OCI-M2 (cell line): ENCODE data around the gene GGACT.
A peak's percentile ranks its signal among the peaks of the same experiment; 100 is the strongest.
"Not testable (repeated sequence)": the region's sequence is repeated elsewhere in the genome, so short reads cannot be mapped to it uniquely, and the experiment has no call there.

Source experiments
- DNase-seq: peaks from one replicate; lab custom pipeline; 2025; ENCODE audit not compliant: unreplicated experiment; lab: John Stamatoyannopoulos, UW

GGACT gene

GRCh38 chr13:100601716-100602115, 13.1 kb upstream of the GGACT start:
- no peak for DNase-seq

GRCh38 chr13:100600915-100601314, 12.3 kb upstream of the GGACT start:
- no peak for DNase-seq

- no peak for DNase-seq
Measured at GRCh38 chr13:100600461-100600860, 11.9 kb upstream of the GGACT start.

- DNase-seq: no peak
Measured at GRCh38 chr13:100597253-100597652, 8.7 kb upstream of the GGACT start.

GRCh38 chr13:100596516-100596915, 7.9 kb upstream of the GGACT start:
- no peak for DNase-seq

GRCh38 chr13:100594731-100595130, 6.1 kb upstream of the GGACT start:
- no peak for DNase-seq

GRCh38 chr13:100594255-100594654, 5.7 kb upstream of the GGACT start:
- no peak for DNase-seq

GRCh38 chr13:100589178-100589725, 663 bp upstream of the GGACT start:
- DNase-seq: no peak

GRCh38 chr13:100584896-100585295, 3.7 kb downstream of the GGACT start:
- DNase-seq: no peak

GRCh38 chr13:100581504-100581903, 7.1 kb downstream of the GGACT start:
- no peak for DNase-seq

GRCh38 chr13:100581030-100581429, 7.6 kb downstream of the GGACT start:
- DNase-seq: no peak

- no peak for DNase-seq
Measured at GRCh38 chr13:100580045-100580444, 8.5 kb downstream of the GGACT start.

GRCh38 chr13:100577239-100577638, 11.3 kb downstream of the GGACT start:
- not testable (repeated sequence) for DNase-seq

- DNase-seq: peak; percentile 22
Measured at GRCh38 chr13:100573121-100573520, 15.5 kb downstream of the GGACT start.

GRCh38 chr13:100566543-100566942, 22.0 kb downstream of the GGACT start:
- DNase-seq: no peak

- DNase-seq: no peak
Measured at GRCh38 chr13:100565286-100565685, 23.3 kb downstream of the GGACT start.

GRCh38 chr13:100564444-100565223, 24.0 kb downstream of the GGACT start:
- no peak for DNase-seq

- no peak for DNase-seq
Measured at GRCh38 chr13:100563779-100564178, 24.8 kb downstream of the GGACT start.

- DNase-seq: no peak
Measured at GRCh38 chr13:100561599-100562204, 26.9 kb downstream of the GGACT start.

GRCh38 chr13:100561158-100561499, 27.5 kb downstream of the GGACT start:
- DNase-seq: no peak

- no peak for DNase-seq
Measured at GRCh38 chr13:100560498-100561157, 28.0 kb downstream of the GGACT start.

GRCh38 chr13:100559886-100560285, 28.7 kb downstream of the GGACT start:
- no peak for DNase-seq
